NCI-H345 treated with DMSO at 0.1 percent for 48 hours (cell line): ENCODE data around the gene CDKL2.
"Not testable (repeated sequence)": the region's sequence is repeated elsewhere in the genome, so short reads cannot be mapped to it uniquely, and the experiment has no call there.

ENCODE experiments used
- DNase-seq: peaks from one replicate; lab custom pipeline; 2025; ENCODE audit not compliant: unreplicated experiment; lab: John Stamatoyannopoulos, UW

Gene CDKL2

GRCh38 chr4:75630174-75630936 lies at the start of gene CDKL2:
Gene CDKL2 (minus strand): TSS chr4:75630528. CDS start chr4:75625988, 4,540 bp downstream.
- DNase-seq, result peak; percentile 78

- DNase-seq, result no peak
These were observed 48.6 kb upstream of the CDKL2 start for GRCh38 chr4:75678965-75679364.

GRCh38 chr4:75678473-75678872 lies 48.1 kb upstream of the CDKL2 start:
- DNase-seq, result no peak

- no peak for DNase-seq
These were observed 44.7 kb upstream of the CDKL2 start for GRCh38 chr4:75675004-75675531.

- DNase-seq, result peak; percentile 30
These were observed 43.6 kb upstream of the CDKL2 start for GRCh38 chr4:75673959-75674328.

- peak; percentile 89 for DNase-seq
These were observed 43.0 kb upstream of the CDKL2 start, which contains the start of gene G3BP2 for GRCh38 chr4:75673027-75673958. Gene G3BP2 (minus strand): TSS chr4:75673411. CDS start chr4:75662025, 11,386 bp downstream.

- no peak for DNase-seq
These were observed 42.2 kb upstream of the CDKL2 start for GRCh38 chr4:75672461-75673026.

GRCh38 chr4:75671802-75672421 lies 41.6 kb upstream of the CDKL2 start:
- no peak for DNase-seq

GRCh38 chr4:75668596-75668995 lies 38.3 kb upstream of the CDKL2 start:
- DNase-seq, result no peak

- DNase-seq, result not testable (repeated sequence)
These were observed 37.3 kb upstream of the CDKL2 start for GRCh38 chr4:75667636-75668035.

- no peak for DNase-seq
These were observed 36.0 kb upstream of the CDKL2 start for GRCh38 chr4:75666299-75666698.

- DNase-seq, result not testable (repeated sequence)
These were observed 34.3 kb upstream of the CDKL2 start for GRCh38 chr4:75664604-75665003.

GRCh38 chr4:75662626-75663025 lies 32.3 kb upstream of the CDKL2 start:
- no peak for DNase-seq

GRCh38 chr4:75660491-75660890 lies 30.2 kb upstream of the CDKL2 start:
- no peak for DNase-seq

GRCh38 chr4:75659512-75660031 lies 29.2 kb upstream of the CDKL2 start:
- DNase-seq, result no peak

GRCh38 chr4:75658876-75659275 lies 28.5 kb upstream of the CDKL2 start:
- DNase-seq, result no peak

GRCh38 chr4:75655562-75655961 lies 25.2 kb upstream of the CDKL2 start:
- DNase-seq, result no peak

GRCh38 chr4:75654905-75655304 lies 24.6 kb upstream of the CDKL2 start:
- no peak for DNase-seq

GRCh38 chr4:75653845-75654503 lies 23.6 kb upstream of the CDKL2 start:
- DNase-seq, result no peak

GRCh38 chr4:75644095-75644494 lies 13.8 kb upstream of the CDKL2 start:
- no peak for DNase-seq
